ENCODE data around the gene PRPF38B. TPM values are rescaled to one million over a fixed set of nuclear protein-coding genes. Genes with fewer than 3 reads are reported as not detected.

PRPF38B gene
- polyA plus RNA-seq, 4 donors, result 22.7 to 68.5 (median 26.6) TPM

Other genes with a start within 250 kb of the PRPF38B start
- under 1 TPM in 2 of 4 donors, not detected in 2; 0.09 to 0.55 TPM for gene NBPF6, start 242.0 kb upstream of the PRPF38B start, polyA plus RNA-seq
- 10 to 100 TPM in 2 of 4 donors, 1 to 10 TPM in 2; 7.8 to 21.7 (median 9.6) TPM for gene EEIG2, start 132.2 kb upstream of the PRPF38B start, polyA plus RNA-seq
- gene HENMT1, start 31.2 kb upstream of the PRPF38B start, polyA plus RNA-seq, result 10 to 100 TPM in 1 of 4 donors, 1 to 10 TPM in 3; 8.9 to 10.8 (median 9.6) TPM
- not detected for gene FNDC7, start 20.6 kb downstream of the PRPF38B start, polyA plus RNA-seq
- 10 to 100 TPM; 29.1 to 54.6 (median 48.3) TPM for gene STXBP3, start 54.4 kb downstream of the PRPF38B start, polyA plus RNA-seq
- under 1 TPM in 2 of 4 donors, not detected in 2; 0.03 to 0.22 TPM for gene AKNAD1, start 164.8 kb downstream of the PRPF38B start, polyA plus RNA-seq
- 10 to 100 TPM in 2 of 4 donors, 1 to 10 TPM in 2; 4.1 to 21.5 (median 12.2) TPM for gene GPSM2, start 184.7 kb downstream of the PRPF38B start, polyA plus RNA-seq